B cell (primary cell): ENCODE measurements around the gene TCEAL8. TPM values are rescaled to one million over a fixed set of nuclear protein-coding genes. Genes with fewer than 3 reads are reported as not detected.

ENCODE experiments used
- ATAC-seq: fragments of 200-7000 bp; cut with Tn5 transposase; one replicate; pipeline ENCODE4 v1.10.0; 2021; ENCODE audit warnings: low read depth, mild to moderate bottlenecking, moderate number of reproducible peaks, moderate library complexity
- CTCF ChIA-PET: fragments of 350-600 bp; sonication (Branson Sonifier 250); formaldehyde crosslinking; loops from one replicate; lab custom pipeline; 2021; ENCODE audit warnings: antibody characterized with exemption, inconsistent platforms; lab: Charles Lee
- POLR2A ChIA-PET: fragments of 350-600 bp; sonication (Branson Sonifier 250); formaldehyde crosslinking; loops from one replicate; lab custom pipeline; 2021; ENCODE audit warnings: antibody characterized with exemption; lab: Charles Lee
- DNase-seq: peaks from one replicate; pipeline ENCODE4 v3.0.0; 2013
- H2AFZ ChIP-seq: 2 replicates; pipeline ENCODE4 v1.6.1; 2012; ENCODE audit warnings: mild to moderate bottlenecking, low read depth, low read length; ENCODE audit not compliant: insufficient read depth, poor library complexity, severe bottlenecking
- H3K27ac ChIP-seq, 2 donors: 1 replicate in 1 of 2; 2 replicates in 1 of 2; pipeline ENCODE4 v1.5.1; 2012 to 2013; ENCODE audit warnings: low read length in 2 of 2, mild to moderate bottlenecking in 2 of 2, moderate library complexity in 1 of 2
- H3K27me3 ChIP-seq, 4 experiments: fragments of 200-600 bp in 1 of 4; sonication (generic) in 1 of 4; replicated peaks in 1 of 4; 1 replicate in 2 of 4; 2 replicates in 2 of 4; pipeline versions ENCODE4 v1.6.1 to v1.7.0; 2013 to 2016; ENCODE audit warnings: low read length in 3 of 4, mild to moderate bottlenecking in 2 of 4, mixed read lengths in 1 of 4, moderate library complexity in 1 of 4; ENCODE audit not compliant: insufficient read depth in 4 of 4, control insufficient read depth in 3 of 4; ENCODE audit errors: control extremely low read depth in 1 of 4
- H3K36me3 ChIP-seq, 2 experiments: replicated peaks in 1 of 2; 1 replicate in 1 of 2; 2 replicates in 1 of 2; pipeline versions ENCODE4 v1.6.1 to v1.7.1; 2013; ENCODE audit warnings: low read length in 1 of 2; ENCODE audit not compliant: insufficient read depth in 2 of 2, control insufficient read depth in 1 of 2; ENCODE audit errors: control extremely low read depth in 1 of 2, extremely low read depth in 1 of 2
- H3K4me1 ChIP-seq, 2 donors: fragments of 200-600 bp in 1 of 2; sonication (generic) in 1 of 2; 1 replicate in 1 of 2; 2 replicates in 1 of 2; pipeline versions ENCODE4 v1.5.1 to v1.6.1; 2013 to 2017; ENCODE audit warnings: low read length in 2 of 2; ENCODE audit not compliant: control insufficient read depth in 2 of 2, insufficient read depth in 2 of 2
- H3K4me2 ChIP-seq: replicated peaks from 2 replicates; pipeline ENCODE3; 2012; ENCODE audit warnings: mild to moderate bottlenecking, low read depth, low read length; ENCODE audit not compliant: poor library complexity, severe bottlenecking
- H3K4me3 ChIP-seq, 5 experiments: fragments of 200-600 bp in 1 of 5; sonication (generic) in 1 of 5; 1 replicate in 3 of 5; 2 replicates in 2 of 5; pipeline versions ENCODE4 v1.5.1 to v1.7.0; 2011 to 2016; ENCODE audit warnings: low read length in 4 of 5, mild to moderate bottlenecking in 4 of 5, low read depth in 2 of 5, control low read depth in 1 of 5, moderate library complexity in 1 of 5; ENCODE audit not compliant: insufficient read depth in 1 of 5; ENCODE audit errors: control extremely low read depth in 1 of 5, extremely low read depth in 1 of 5
- H3K79me2 ChIP-seq: fragments of 200-600 bp; sonication (generic); one replicate; pipeline ENCODE4 v1.6.0; 2016; ENCODE audit warnings: low read length; ENCODE audit not compliant: control insufficient read depth, insufficient read depth
- H3K9ac ChIP-seq: fragments of 200-600 bp; sonication (generic); 2 replicates; pipeline ENCODE4 v1.6.1; 2017; ENCODE audit warnings: mild to moderate bottlenecking, low read length, moderate library complexity
- H3K9me3 ChIP-seq, 3 donors: one replicate each; pipeline versions ENCODE4 v1.6.1 to v1.7.1; 2013; ENCODE audit warnings: low read length in 2 of 3; ENCODE audit not compliant: control insufficient read depth in 2 of 3, insufficient read depth in 1 of 3; ENCODE audit errors: control extremely low read depth in 1 of 3
- H4K20me1 ChIP-seq: 2 replicates; pipeline ENCODE4 v1.6.0; 2012; ENCODE audit warnings: mild to moderate bottlenecking, low read length; ENCODE audit not compliant: insufficient read depth, control insufficient read depth, poor library complexity, severe bottlenecking
- H3K27ac Mint-ChIP-seq: one replicate; pipeline ENCODE4 v1.8.0; 2021; ENCODE audit warnings: mixed read lengths
- H3K27me3 Mint-ChIP-seq: one replicate; pipeline ENCODE4 v1.8.0; 2021; ENCODE audit warnings: mixed read lengths
- H3K4me1 Mint-ChIP-seq: one replicate; pipeline ENCODE4 v1.8.0; 2021; ENCODE audit warnings: mixed read lengths
- H3K4me3 Mint-ChIP-seq: one replicate; pipeline ENCODE4 v1.8.0; 2021; ENCODE audit warnings: mixed read lengths
- H3K9me3 Mint-ChIP-seq: one replicate; pipeline ENCODE4 v1.8.0; 2022; ENCODE audit warnings: mixed read lengths; ENCODE audit not compliant: insufficient read depth
- CTCF ChIP-seq: fragments of 200-600 bp; IDR thresholded peaks from one replicate; pipeline ENCODE4 v1.8.0; 2022; ENCODE audit warnings: antibody characterized with exemption, mild to moderate bottlenecking
- EZH2 ChIP-seq: IDR thresholded peaks from 2 replicates; pipeline ENCODE4 v1.6.1; 2012; ENCODE audit warnings: borderline replicate concordance, low read depth, mild to moderate bottlenecking, moderate library complexity, low read length; ENCODE audit not compliant: insufficient read depth, poor library complexity, severe bottlenecking
- WGBS: methylation state at CpG from one replicate; pipeline ENCODE4 v1.1.5; 2013; ENCODE audit warnings: missing lambda C conversion rate; ENCODE audit not compliant: insufficient coverage; 5-methylcytosine and 5-hydroxymethylcytosine counted together
- intact Hi-C: fragments of 100-400 bp; cut with micrococcal nuclease; formaldehyde crosslinking; loops from one replicate; pipeline ENCODE4 v1.10.0; 2022
- polyA plus RNA-seq: library from polyadenylated mRNA; depleted of rRNA; stranded (reverse); fragments of >200 nt; gene quantifications from 2 replicates; pipeline ENCODE4 v1.2.3, GENCODE V29; 2012
- total RNA-seq, 2 donors: library from RNA; stranded (reverse); fragments of 120-200 nt in 1 of 2; gene quantifications; 1 replicate in 1 of 2; 2 replicates in 1 of 2; pipeline versions ENCODE4 v1.2.3 to v1.2.4, GENCODE V29; 2013 to 2022

TCEAL8 gene
- total and polyA plus RNA-seq, 2 donors (not counting 1 experiment from before 2014, with no cell fraction given), result 4.1 to 17.5 TPM

GRCh38 chrX:103256651-103257050 is 1.7 kb upstream of the TCEAL8 start:
- no peaks in the 10 kb centered on the region for H3K27me3 ChIP-seq
- Mint-ChIP-seq H3K27ac (no peak overlapping the region), H3K4me1 (peaks cover 18% of the 10 kb centered on the region), H3K4me3 (no peak overlapping the region), H3K27me3 (peaks cover 3% of the 10 kb centered on the region), H3K9me3 (no peaks in the 10 kb centered on the region)
- H3K4me3 ChIP-seq, result no peak overlapping the region
- DNase-seq (no peak), ATAC-seq (no peak)
- intact Hi-C loops, result no loop called here
- H3K4me2 ChIP-seq, result no peak overlapping the region
- no peak overlapping the region for H3K9ac ChIP-seq
- peaks cover 3 to 14% of the 10 kb centered on the region in 2 donors for H3K4me1 ChIP-seq
- ChIA-PET POLR2A (no interaction called here), CTCF (no interaction called here)
- TF ChIP-seq CTCF, result no peak
- H3K27ac ChIP-seq, result no peak overlapping the region
- no peak overlapping the region for H2AFZ ChIP-seq
- no peaks in the 10 kb centered on the region for H3K9me3 ChIP-seq
- H3K79me2 ChIP-seq, result peaks cover 4% of the 10 kb centered on the region
- no peaks in the 10 kb centered on the region for H4K20me1 ChIP-seq
- no peaks in the 10 kb centered on the region for H3K36me3 ChIP-seq

GRCh38 chrX:103254171-103254824 is 657 bp downstream of the TCEAL8 start:
- ChIA-PET CTCF (no interaction called here), POLR2A (interaction anchor here (0.9 kb wide), 1 partner anchor 39 kb away, joined by 4 read pairs; the partner anchor contains the start of gene BEX4)
- Histone ChIP-seq H3K9ac (peak overlapping the region; percentile 64), H3K4me2 (peak overlapping the region; percentile 64), H3K9me3 (no peaks in the 10 kb centered on the region), H3K27me3 (no peaks in the 10 kb centered on the region), H3K4me1 (peaks cover 3 to 14% of the 10 kb centered on the region in 2 donors), H3K79me2 (peaks cover 4% of the 10 kb centered on the region), H3K36me3 (no peaks in the 10 kb centered on the region), H3K27ac (peak overlapping the region; percentile 43 to 61), H3K4me3 (peak overlapping the region; percentile 60 to 73 (median 72)), H4K20me1 (no peaks in the 10 kb centered on the region), H2AFZ (peak overlapping the region; percentile 82)
- WGBS, result 0% methylated on average over 7 of the region's 22 CpGs
- peak overlapping the region; percentile 83 for H3K27ac Mint-ChIP-seq
- ATAC-seq, result peak; percentile 46
- peaks cover 18% of the 10 kb centered on the region for H3K4me1 Mint-ChIP-seq
- intact Hi-C loops, result loop anchor here (2.0 kb wide), 2 partner anchors 39 to 57 kb away; partner anchors contain the start of genes BEX2 and BEX4
- H3K9me3 Mint-ChIP-seq, result no peaks in the 10 kb centered on the region
- TF ChIP-seq CTCF, result no peak
- TF ChIP-seq EZH2, result no peak
- H3K4me3 Mint-ChIP-seq, result peak overlapping the region; percentile 95
- no peaks in the 10 kb centered on the region for H3K27me3 Mint-ChIP-seq
- peak; percentile 20 for DNase-seq
